ENCODE data around the gene HTR1D. TPM values are rescaled to one million over a fixed set of nuclear protein-coding genes. Genes with fewer than 3 reads are reported as not detected.
"Not testable (repeated sequence)": the region's sequence is repeated elsewhere in the genome, so short reads cannot be mapped to it uniquely, and the experiment has no call there.

HTR1D gene
- total RNA-seq, 1 donor from 2014 or later = not detected

DNA sequence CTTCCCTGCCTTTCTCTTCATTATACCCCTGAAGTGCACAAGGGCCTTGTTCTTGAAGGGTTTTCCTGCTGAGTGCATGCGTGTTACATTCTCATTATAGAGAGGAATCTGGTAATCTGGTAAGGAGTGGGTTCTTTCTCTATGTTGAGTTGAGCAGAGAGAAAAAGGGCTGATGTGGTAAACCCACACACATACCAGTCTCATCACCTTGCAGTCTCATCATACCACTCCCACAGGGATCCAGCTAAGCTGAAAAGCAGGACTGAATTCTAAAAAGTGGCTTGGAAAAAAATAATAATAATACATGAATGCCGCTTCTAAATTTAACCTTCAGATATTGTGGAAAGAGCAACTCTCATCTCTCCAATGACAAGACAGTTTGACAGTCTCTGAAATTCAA, 10.5 kb upstream of the HTR1D start:
- H3K4me3 ChIP-seq (ENCODE audit: low read depth, low read length) = no peak overlapping the region
- TF ChIP-seq, protein P1, sequence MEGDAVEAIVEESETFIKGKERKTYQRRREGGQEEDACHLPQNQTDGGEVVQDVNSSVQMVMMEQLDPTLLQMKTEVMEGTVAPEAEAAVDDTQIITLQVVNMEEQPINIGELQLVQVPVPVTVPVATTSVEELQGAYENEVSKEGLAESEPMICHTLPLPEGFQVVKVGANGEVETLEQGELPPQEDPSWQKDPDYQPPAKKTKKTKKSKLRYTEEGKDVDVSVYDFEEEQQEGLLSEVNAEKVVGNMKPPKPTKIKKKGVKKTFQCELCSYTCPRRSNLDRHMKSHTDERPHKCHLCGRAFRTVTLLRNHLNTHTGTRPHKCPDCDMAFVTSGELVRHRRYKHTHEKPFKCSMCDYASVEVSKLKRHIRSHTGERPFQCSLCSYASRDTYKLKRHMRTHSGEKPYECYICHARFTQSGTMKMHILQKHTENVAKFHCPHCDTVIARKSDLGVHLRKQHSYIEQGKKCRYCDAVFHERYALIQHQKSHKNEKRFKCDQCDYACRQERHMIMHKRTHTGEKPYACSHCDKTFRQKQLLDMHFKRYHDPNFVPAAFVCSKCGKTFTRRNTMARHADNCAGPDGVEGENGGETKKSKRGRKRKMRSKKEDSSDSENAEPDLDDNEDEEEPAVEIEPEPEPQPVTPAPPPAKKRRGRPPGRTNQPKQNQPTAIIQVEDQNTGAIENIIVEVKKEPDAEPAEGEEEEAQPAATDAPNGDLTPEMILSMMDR (conservative IDR thresholded peaks at IDR 0.05; ENCODE audit: low read depth, low read length) = no peak
- no peak for DNase-seq (ENCODE audit: low read depth)

DNA sequence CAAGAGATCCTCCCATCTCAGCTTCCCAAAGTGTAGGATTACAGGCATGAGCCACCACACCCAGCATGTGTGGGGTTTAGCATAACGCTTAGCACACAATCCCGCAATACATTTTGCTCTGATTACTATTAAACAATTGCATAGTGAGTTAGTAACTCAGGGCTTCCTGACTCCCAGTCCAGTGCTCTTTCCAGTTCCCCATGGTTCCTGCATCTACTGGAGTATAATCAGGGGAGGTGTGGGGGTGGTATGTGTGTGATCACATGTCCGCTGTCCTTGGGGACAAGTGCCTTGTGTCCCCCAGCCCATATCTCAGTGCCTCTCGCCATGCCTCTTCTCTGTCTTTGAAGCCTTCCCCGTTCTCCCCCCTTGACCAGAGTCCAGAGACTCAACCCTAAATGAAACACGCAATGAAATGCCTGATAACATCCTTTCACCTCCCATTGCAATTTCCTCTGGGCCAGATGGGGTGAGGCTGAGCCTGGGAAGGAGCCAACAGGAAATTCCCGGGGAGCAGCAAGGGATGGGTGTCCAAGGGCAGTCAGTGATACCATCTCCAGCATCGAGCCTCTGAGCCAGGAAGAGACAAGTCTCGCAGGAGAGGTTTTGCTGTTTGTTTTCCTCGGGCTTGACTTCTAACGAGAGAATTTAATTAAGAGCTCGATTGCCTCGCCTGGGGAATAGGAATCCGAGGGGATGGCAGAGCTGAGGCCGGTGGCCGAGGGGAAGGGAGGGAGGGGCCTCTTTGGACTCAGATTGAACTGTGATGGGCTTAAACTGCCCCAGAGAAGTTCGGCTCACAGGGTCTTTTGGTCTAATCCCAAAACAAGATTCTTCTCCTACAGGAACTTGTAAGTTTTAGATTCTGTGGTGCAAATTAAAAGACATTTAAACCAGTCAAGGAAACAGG, 7.7 kb upstream of the HTR1D start:
- DNase-seq (ENCODE audit: low read depth) = no peak
- H3K4me3 ChIP-seq (ENCODE audit: low read depth, low read length) = no peak overlapping the region
- TF ChIP-seq, protein P1 (conservative IDR thresholded peaks at IDR 0.05; ENCODE audit: low read depth, low read length) = no peak

DNA sequence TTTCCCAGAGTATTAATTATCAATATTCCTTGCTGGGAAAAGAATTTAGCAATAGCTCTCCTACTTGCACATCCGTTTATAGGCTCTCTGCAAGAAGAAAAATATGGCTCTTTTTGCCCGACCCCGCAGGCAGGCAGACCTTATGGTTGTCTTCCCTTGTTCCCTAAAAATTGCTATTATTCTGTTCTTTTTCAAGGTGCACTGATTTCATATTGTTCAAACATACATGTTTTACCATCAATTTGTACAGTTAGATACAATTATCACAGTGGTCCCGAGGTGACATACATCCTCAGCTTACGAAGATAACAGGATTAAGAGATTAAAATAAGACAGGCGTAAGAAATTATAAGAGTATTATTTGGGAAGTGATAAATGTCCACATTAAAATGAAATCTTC, 6.7 kb upstream of the HTR1D start:
- not testable (repeated sequence) for DNase-seq (ENCODE audit: low read depth); H3K4me3 ChIP-seq (ENCODE audit: low read depth, low read length)

DNA sequence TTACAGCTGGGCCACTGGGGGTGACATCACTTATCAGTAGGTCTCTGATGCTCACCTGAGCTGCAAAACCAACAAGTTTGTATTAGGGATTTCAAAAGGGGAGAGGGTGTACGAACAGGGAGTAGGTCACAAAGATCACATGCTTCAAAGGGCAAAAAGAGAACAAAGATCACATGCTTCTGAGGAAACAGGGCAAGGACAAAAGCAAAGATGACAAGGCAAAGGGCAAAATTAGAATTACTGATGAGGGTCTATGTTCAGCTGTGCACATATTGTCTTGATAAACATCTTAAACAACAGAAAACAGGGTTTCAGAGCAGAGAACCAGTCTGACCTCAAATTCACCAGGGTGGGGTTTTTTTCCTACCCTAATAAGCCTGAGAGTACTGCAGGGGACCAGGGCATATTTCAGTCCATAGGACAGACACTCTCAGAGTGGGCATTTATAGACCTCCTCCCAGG, 6.2 kb upstream of the HTR1D start:
- H3K4me3 ChIP-seq (ENCODE audit: low read depth, low read length); DNase-seq (ENCODE audit: low read depth): not testable (repeated sequence)

DNA sequence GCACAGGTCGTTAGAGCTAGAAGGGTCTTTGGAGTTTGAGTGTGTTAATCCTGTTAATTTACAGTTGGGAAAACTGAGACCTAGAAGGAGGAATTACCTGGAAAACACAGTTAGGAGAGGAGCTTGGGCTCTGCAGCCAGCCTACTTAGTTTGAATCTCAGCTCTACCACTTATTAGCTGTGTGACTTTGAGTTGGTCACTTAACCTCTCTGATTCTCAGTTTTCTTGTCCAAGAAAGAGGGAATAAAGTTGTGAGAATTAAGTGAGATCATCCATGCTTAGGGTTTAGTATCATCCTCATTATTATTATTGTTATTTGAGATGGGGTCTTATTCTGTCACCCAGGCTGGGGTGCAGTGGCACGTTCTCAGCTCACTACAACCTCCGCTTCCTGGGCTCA, 5.4 kb upstream of the HTR1D start:
- no peak overlapping the region for H3K4me3 ChIP-seq (ENCODE audit: low read depth, low read length)
- no peak for DNase-seq (ENCODE audit: low read depth)
- TF ChIP-seq, protein P1 (conservative IDR thresholded peaks at IDR 0.05; ENCODE audit: low read depth, low read length) = no peak

DNA sequence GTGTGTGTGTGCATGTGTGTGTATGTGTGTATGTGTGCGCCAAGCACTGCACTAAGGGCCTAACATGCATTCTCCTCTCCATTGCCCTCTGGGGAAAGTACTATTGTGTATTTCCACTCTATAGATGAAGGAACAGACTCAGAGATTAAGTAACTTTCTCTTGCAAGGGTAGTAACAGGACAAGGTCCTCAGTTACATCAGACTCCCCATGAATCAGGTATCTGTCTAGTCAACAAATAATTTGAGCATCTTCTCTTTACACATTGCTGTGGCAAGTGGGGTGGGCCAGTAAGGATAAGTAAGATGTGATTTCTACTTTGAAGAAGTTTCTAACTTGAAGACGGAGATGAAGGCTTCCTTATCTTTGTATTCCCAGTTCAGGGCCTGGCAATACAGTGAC, 5.0 kb upstream of the HTR1D start:
- DNase-seq (ENCODE audit: low read depth) = no peak
- no peak overlapping the region for H3K4me3 ChIP-seq (ENCODE audit: low read depth, low read length)
- TF ChIP-seq, protein P1 (conservative IDR thresholded peaks at IDR 0.05; ENCODE audit: low read depth, low read length) = no peak

DNA sequence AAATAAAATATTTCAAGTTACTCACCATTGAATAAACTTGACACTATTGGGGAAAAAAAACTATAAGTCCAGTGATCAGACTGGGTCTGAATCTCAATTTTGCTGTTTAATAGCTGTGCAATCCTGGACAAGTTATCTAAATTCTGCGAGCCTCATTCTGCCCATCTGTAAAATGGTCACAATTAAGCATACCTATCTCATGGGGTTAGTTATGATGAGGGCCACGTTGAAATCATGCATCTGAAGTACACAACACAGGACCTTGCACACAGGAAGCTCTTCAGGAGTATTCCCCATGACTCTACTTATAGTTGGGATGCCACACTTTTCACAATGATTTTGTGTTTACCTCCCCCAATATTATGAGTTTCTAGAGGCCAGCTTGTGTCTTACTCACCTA, 3.8 kb upstream of the HTR1D start:
- H3K4me3 ChIP-seq (ENCODE audit: low read depth, low read length) = no peak overlapping the region
- TF ChIP-seq, protein P1 (conservative IDR thresholded peaks at IDR 0.05; ENCODE audit: low read depth, low read length) = no peak
- DNase-seq (ENCODE audit: low read depth) = no peak

DNA sequence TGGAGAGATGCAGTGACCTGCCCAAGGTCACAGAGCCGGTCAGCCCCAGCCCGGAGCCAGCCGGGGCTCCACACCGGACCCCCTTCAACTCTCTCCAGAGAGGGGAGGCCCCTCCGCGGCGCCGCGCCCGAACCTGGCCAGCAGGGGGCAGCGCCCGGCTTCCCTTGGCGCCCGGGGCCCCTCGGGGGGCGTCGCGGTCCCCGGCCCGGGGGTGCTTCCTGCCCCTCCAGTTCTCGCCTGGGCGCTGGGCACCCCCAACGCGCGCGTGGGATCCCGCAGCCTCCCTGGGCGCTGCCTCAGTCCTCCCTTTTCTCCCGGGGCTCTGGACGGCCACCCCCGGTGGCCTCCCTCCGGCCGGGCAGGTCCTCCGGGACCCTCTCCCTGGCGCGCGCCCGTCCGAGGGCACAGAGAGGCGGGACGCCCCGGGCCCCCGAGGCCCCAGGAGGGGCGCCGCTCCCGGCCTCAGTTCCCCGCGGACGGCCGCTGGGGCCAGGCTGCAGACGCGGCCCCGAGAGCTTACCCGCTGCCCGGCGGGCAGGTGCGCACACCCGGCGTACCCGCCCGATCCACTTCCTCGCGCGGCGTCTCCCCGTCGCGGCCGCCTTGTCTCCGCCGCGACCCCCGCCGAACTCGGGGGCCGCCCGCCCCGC, 406 bp downstream of the HTR1D start:
- H3K4me3 ChIP-seq (ENCODE audit: low read depth, low read length) = peak overlapping the region; percentile 34
- DNase-seq (ENCODE audit: low read depth) = no peak
- TF ChIP-seq, protein P1 (conservative IDR thresholded peaks at IDR 0.05; ENCODE audit: low read depth, low read length) = peak; percentile 58

Data from epithelial cell of proximal tubule (primary cell).